Mesendoderm (in vitro differentiated cells): Measurements from ENCODE around the gene RAB37.

Experiments
- DNase-seq: peaks from one replicate; pipeline ENCODE4 v3.0.0; 2013
- H2AK5ac ChIP-seq: 2 replicates; pipeline ENCODE4 v1.6.1; 2013; ENCODE audit warnings: low read length, inconsistent platforms
- H2BK120ac ChIP-seq: 2 replicates; pipeline ENCODE4 v1.6.1; 2013; ENCODE audit warnings: low read depth, mild to moderate bottlenecking, low read length, moderate library complexity, mixed read lengths
- H2BK15ac ChIP-seq: replicated peaks from 2 replicates; pipeline ENCODE4 v1.6.1; 2013; ENCODE audit warnings: low read depth, mild to moderate bottlenecking, moderate library complexity
- H2BK5ac ChIP-seq: 2 replicates; pipeline ENCODE4 v1.6.1; 2013; ENCODE audit warnings: low read length, inconsistent platforms
- H3K18ac ChIP-seq: 2 replicates; pipeline ENCODE4 v1.6.1; 2013; ENCODE audit warnings: mild to moderate bottlenecking, low read length, mixed read lengths
- H3K23ac ChIP-seq: one replicate; pipeline ENCODE4 v1.6.1; 2013; ENCODE audit warnings: low read length
- H3K27ac ChIP-seq: 2 replicates; pipeline ENCODE4 v1.5.1; 2013; ENCODE audit warnings: low read depth, mild to moderate bottlenecking, inconsistent platforms, low read length, moderate library complexity
- H3K27me3 ChIP-seq: 2 replicates; pipeline ENCODE4 v1.6.1; 2013; ENCODE audit warnings: low read length, control low read depth, mild to moderate bottlenecking, inconsistent platforms; ENCODE audit not compliant: insufficient read depth, poor library complexity
- H3K36me3 ChIP-seq: 2 replicates; pipeline ENCODE4 v1.6.1; 2013; ENCODE audit warnings: low read length, inconsistent platforms; ENCODE audit not compliant: control insufficient read depth, insufficient read depth
- H3K4ac ChIP-seq: one replicate; pipeline ENCODE4 v1.6.1; 2013; ENCODE audit warnings: low read depth, mild to moderate bottlenecking, low read length, moderate library complexity
- H3K4me1 ChIP-seq: 2 replicates; pipeline ENCODE4 v1.6.1; 2013; ENCODE audit warnings: low read depth, low read length, inconsistent platforms; ENCODE audit not compliant: control insufficient read depth
- H3K4me2 ChIP-seq: 2 replicates; pipeline ENCODE4 v1.6.1; 2013; ENCODE audit warnings: low read length
- H3K4me3 ChIP-seq: 2 replicates; pipeline ENCODE4 v1.5.1; 2013; ENCODE audit warnings: mild to moderate bottlenecking, low read length
- H3K56ac ChIP-seq: one replicate; pipeline ENCODE4 v1.6.1; 2013; ENCODE audit warnings: low read length
- H3K79me1 ChIP-seq: 2 replicates; pipeline ENCODE4 v1.6.1; 2013; ENCODE audit warnings: low read length, inconsistent platforms
- H3K79me2 ChIP-seq: 2 replicates; pipeline ENCODE4 v1.6.1; 2013; ENCODE audit warnings: mild to moderate bottlenecking, low read length; ENCODE audit not compliant: control insufficient read depth, insufficient read depth
- H3K9ac ChIP-seq: 2 replicates; pipeline ENCODE4 v1.6.1; 2013; ENCODE audit warnings: low read length, inconsistent platforms
- H4K5ac ChIP-seq: one replicate; pipeline ENCODE4 v1.6.1; 2013; ENCODE audit warnings: low read length
- H4K8ac ChIP-seq: one replicate; pipeline ENCODE4 v1.6.1; 2013; ENCODE audit warnings: low read depth, mild to moderate bottlenecking, control low read depth, low read length, moderate library complexity
- WGBS: extraction: QIAGEN DNeasy Blood & Tissue Kit; methylation state at CpG from one replicate; pipeline ENCODE4 v1.1.7; 2013; ENCODE audit warnings: low lambda C conversion rate, missing lambda C conversion rate; ENCODE audit not compliant: insufficient coverage; ENCODE audit errors: extremely low coverage; 5-methylcytosine and 5-hydroxymethylcytosine counted together

The RAB37 gene

DNA sequence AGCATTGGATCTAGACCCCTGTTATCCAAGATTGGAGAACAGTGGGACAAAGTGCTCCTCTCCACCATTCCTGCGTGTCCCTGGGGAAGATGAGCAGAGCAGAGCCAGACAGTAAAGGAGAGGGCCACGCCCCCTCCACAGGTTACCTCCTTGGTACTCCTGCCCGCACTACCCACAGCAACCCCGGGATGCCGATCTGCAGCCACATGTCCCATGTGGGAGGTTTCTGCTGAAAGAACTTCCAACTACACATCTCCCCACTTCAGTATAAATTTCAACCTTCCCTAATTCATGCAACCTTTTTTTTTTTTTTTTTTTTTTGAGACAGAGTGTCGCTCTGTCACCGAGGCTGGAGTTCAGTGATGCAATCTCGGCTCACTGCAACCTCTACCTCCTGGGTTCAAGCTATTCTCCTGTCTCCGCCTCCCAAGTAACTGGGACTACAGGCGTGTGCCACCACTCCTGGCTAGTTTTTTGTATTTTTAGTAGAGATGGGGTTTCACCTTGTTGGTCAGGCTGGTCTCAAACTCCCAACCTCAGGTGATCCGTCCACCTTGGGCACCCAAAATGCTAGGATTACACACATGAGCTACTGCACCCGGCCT is 2.3 kb downstream of the RAB37 start:
- no peak for DNase-seq
- H2BK5ac ChIP-seq: no peak overlapping the region
- H3K56ac ChIP-seq: no peak overlapping the region
- peaks cover 3% of the 10 kb centered on the region for H3K4me1 ChIP-seq
- H3K4me2 ChIP-seq: no peak overlapping the region
- H3K4me3 ChIP-seq: no peak overlapping the region
- no peak overlapping the region for H3K9ac ChIP-seq
- no peak overlapping the region for H3K4ac ChIP-seq
- H3K27me3 ChIP-seq: no peaks in the 10 kb centered on the region
- no peak overlapping the region for H2AK5ac ChIP-seq
- H3K23ac ChIP-seq: no peak overlapping the region
- no CpG with 5 or more reads among the region's 12 CpGs for WGBS
- H3K36me3 ChIP-seq: no peaks in the 10 kb centered on the region
- H3K79me1 ChIP-seq: no peaks in the 10 kb centered on the region
- no peak overlapping the region for H2BK15ac ChIP-seq
- H4K5ac ChIP-seq: no peak overlapping the region
- H3K79me2 ChIP-seq: no peaks in the 10 kb centered on the region
- H3K27ac ChIP-seq: no peak overlapping the region
- H3K18ac ChIP-seq: no peak overlapping the region
- H2BK120ac ChIP-seq: no peak overlapping the region
- no peak overlapping the region for H4K8ac ChIP-seq

DNA sequence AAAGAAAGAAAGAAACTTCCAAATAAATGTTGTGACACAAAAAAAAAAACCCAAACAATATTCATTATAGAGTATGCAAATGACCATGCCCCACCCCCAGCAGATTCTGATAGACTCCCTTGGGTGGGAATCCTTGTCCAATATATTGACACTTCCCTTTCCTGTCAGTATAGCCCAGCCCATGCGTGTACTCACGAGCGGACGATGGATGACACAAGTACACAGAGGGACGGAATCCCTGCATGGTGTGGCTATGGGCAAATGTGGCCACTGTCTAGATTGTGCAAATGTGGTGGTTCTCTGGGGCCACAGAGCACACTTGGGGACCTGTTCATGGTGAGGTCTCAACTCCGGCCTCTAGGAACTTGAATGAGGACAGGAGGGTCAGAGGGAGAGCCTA is 3.1 kb downstream of the RAB37 start:
- Histone ChIP-seq H3K36me3 (no peaks in the 10 kb centered on the region), H3K4me2 (no peak overlapping the region), H4K8ac (no peak overlapping the region), H3K4ac (no peak overlapping the region), H3K27me3 (no peaks in the 10 kb centered on the region), H3K4me3 (no peak overlapping the region), H2BK15ac (no peak overlapping the region), H3K27ac (no peak overlapping the region), H3K4me1 (peaks cover 3% of the 10 kb centered on the region), H3K79me2 (no peaks in the 10 kb centered on the region), H3K79me1 (no peaks in the 10 kb centered on the region), H3K9ac (no peak overlapping the region), H4K5ac (no peak overlapping the region), H2BK5ac (no peak overlapping the region), H3K23ac (no peak overlapping the region), H2AK5ac (no peak overlapping the region), H2BK120ac (no peak overlapping the region), H3K56ac (no peak overlapping the region), H3K18ac (no peak overlapping the region)
- no CpG with 5 or more reads among the region's 6 CpGs for WGBS
- DNase-seq: no peak

DNA sequence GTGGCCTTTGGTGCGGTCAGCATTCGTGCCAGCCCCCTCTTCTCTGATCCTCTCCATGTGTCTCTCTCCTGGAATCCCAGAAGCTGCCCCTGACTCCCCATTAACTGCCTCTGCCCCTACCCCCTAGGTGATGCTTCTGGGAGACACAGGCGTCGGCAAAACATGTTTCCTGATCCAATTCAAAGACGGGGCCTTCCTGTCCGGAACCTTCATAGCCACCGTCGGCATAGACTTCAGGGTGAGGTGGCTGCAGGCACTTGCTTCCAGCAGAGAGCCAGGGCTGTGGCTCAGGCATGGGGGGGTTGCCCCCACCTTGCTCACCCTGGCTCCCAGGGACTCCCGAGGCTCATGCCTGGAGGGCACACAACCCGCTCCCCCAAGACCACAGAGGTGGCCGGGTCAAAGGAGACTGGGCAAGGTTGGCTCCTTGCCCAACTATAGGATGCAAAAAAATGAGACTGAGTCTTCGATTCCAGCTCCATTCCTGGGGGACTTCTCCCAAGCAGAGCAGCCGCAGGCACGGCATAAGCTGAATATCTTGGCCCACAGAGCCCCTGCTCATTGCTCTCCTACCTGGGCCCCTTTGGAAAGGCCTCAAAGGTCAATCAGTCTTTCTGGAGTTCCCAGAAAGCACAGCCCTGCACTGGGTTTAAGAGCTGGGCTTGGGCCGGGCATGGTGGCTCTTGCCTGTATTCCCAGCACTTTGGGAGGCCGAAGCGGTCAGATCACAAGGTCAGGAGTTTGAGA is 3.8 kb downstream of the RAB37 start:
- Histone ChIP-seq H2BK5ac (no peak overlapping the region), H3K79me2 (no peaks in the 10 kb centered on the region), H3K4me1 (peaks cover 7% of the 10 kb centered on the region), H2BK120ac (no peak overlapping the region), H3K18ac (no peak overlapping the region), H3K79me1 (no peaks in the 10 kb centered on the region), H3K27me3 (no peaks in the 10 kb centered on the region), H3K56ac (no peak overlapping the region), H4K8ac (no peak overlapping the region), H3K4me3 (no peak overlapping the region), H3K23ac (no peak overlapping the region), H2AK5ac (no peak overlapping the region), H2BK15ac (no peak overlapping the region), H3K36me3 (no peaks in the 10 kb centered on the region), H3K9ac (no peak overlapping the region), H3K4ac (no peak overlapping the region), H3K4me2 (no peak overlapping the region), H3K27ac (no peak overlapping the region), H4K5ac (no peak overlapping the region)
- WGBS: no CpG with 5 or more reads among the region's 17 CpGs
- no peak for DNase-seq

DNA sequence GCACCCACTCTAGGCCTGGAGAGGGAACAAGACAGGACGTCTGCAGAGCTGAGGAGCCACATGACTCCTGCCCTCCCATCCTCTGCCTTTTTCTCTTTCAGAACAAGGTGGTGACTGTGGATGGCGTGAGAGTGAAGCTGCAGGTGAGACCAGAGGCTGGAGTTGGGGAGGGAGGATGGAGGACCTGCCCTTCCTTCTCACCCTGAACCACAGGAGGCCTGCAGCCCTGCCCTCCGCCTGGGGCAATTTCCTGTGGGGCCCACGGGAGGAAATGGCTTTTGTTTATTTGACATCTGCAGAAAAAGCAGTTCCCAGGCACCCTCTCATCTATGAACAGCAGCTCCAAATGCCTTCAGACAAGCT is 5.1 kb downstream of the RAB37 start:
- Histone ChIP-seq H3K27me3 (no peaks in the 10 kb centered on the region), H2BK120ac (no peak overlapping the region), H3K4ac (no peak overlapping the region), H3K36me3 (no peaks in the 10 kb centered on the region), H4K8ac (no peak overlapping the region), H3K79me1 (no peaks in the 10 kb centered on the region), H3K56ac (peak overlapping the region; percentile 66), H3K27ac (no peak overlapping the region), H3K4me2 (no peak overlapping the region), H3K4me3 (no peak overlapping the region), H2BK5ac (no peak overlapping the region), H3K9ac (no peak overlapping the region), H3K18ac (no peak overlapping the region), H2AK5ac (peak overlapping the region; percentile 13), H3K4me1 (peaks cover 17% of the 10 kb centered on the region), H4K5ac (no peak overlapping the region), H2BK15ac (no peak overlapping the region), H3K79me2 (no peaks in the 10 kb centered on the region), H3K23ac (peak overlapping the region; percentile 89)
- WGBS: no CpG with 5 or more reads among the region's 4 CpGs
- no peak for DNase-seq

DNA sequence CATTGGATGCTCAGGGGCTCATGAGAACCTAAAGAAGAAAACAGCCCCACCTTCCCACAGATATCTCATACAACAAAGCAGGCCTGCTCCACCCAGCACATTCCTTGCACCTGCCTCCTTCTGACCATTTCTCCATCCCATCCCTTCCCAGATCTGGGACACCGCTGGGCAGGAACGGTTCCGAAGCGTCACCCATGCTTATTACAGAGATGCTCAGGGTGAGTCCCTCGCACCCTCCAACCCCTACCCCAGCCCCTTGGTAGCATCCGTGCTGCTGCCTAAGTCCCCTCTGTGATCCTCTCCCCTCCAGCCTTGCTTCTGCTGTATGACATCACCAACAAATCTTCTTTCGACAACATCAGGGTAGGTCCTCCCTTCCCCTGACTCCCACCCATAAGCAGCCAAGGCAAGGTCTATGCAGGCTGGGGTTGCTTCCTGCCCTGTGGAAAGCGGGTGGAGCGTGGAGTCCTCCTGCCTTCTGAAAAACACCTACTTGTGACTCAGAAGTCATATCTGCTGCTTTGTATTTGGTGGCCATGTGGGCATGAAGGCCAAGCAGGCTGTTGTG is 6.0 kb downstream of the RAB37 start:
- H3K56ac ChIP-seq: no peak overlapping the region
- H3K27ac ChIP-seq: no peak overlapping the region
- H4K8ac ChIP-seq: no peak overlapping the region
- no peak overlapping the region for H3K18ac ChIP-seq
- no peak overlapping the region for H3K4me3 ChIP-seq
- no peak overlapping the region for H2BK15ac ChIP-seq
- H3K79me1 ChIP-seq: no peaks in the 10 kb centered on the region
- H3K36me3 ChIP-seq: no peaks in the 10 kb centered on the region
- H3K79me2 ChIP-seq: no peaks in the 10 kb centered on the region
- no peak for DNase-seq
- H2BK5ac ChIP-seq: no peak overlapping the region
- no peak overlapping the region for H2AK5ac ChIP-seq
- no peak overlapping the region for H3K23ac ChIP-seq
- H3K27me3 ChIP-seq: no peaks in the 10 kb centered on the region
- no peak overlapping the region for H2BK120ac ChIP-seq
- H3K4me2 ChIP-seq: no peak overlapping the region
- no peak overlapping the region for H3K4ac ChIP-seq
- peaks cover 23% of the 10 kb centered on the region for H3K4me1 ChIP-seq
- no CpG with 5 or more reads among the region's 9 CpGs for WGBS
- no peak overlapping the region for H4K5ac ChIP-seq
- no peak overlapping the region for H3K9ac ChIP-seq
